AG10803 (cell line): ENCODE data around the gene UBAC1.
"Not testable (repeated sequence)": the region's sequence is repeated elsewhere in the genome, so short reads cannot be mapped to it uniquely, and the experiment has no call there.

Source experiments
- DNase-seq: peaks from one replicate; pipeline ENCODE4 v3.0.0; 2010; ENCODE audit warnings: low read depth
- H3K4me3 ChIP-seq: 2 replicates; pipeline ENCODE4 v1.5.1; 2011; ENCODE audit warnings: mild to moderate bottlenecking, low read length, control low read depth
- TF ChIP-seq, protein P1 (sequence below): conservative IDR thresholded peaks from 2 replicates; pipeline ENCODE4 v1.5.1; 2011; ENCODE audit warnings: mild to moderate bottlenecking, low read length, control low read depth, inconsistent platforms

Gene UBAC1

DNA sequence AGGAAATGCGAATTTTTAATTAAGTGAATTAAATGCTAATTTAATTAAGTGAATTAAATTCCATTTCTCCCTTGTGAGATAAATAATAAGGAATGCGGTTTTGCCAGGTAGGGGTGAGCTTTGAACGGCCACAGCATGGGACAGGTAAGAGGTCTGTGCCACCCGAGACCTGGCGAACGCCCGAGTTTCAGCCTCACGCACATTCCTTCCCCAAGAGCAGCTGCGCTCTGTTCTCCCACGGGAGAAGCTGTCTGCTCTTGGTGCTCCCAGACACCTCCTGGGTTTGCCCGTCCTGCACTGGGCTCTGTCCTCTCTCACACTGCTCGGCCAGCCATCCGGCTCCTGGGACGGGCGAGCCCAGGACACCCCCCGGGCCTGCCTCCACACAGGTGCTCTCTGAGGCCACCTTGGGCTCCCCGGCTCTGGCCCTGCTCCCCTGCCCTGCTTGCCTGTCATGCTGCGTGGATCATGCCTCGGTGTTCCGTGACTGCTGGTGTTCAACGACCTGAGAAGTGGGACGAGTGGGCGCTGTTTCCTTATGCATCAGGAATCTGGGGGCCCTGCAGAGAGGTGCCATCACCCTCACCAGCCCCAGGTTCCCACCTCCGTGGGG lies 40.1 kb downstream of the UBAC1 start:
- H3K4me3 ChIP-seq = no peak overlapping the region
- TF ChIP-seq, protein P1, sequence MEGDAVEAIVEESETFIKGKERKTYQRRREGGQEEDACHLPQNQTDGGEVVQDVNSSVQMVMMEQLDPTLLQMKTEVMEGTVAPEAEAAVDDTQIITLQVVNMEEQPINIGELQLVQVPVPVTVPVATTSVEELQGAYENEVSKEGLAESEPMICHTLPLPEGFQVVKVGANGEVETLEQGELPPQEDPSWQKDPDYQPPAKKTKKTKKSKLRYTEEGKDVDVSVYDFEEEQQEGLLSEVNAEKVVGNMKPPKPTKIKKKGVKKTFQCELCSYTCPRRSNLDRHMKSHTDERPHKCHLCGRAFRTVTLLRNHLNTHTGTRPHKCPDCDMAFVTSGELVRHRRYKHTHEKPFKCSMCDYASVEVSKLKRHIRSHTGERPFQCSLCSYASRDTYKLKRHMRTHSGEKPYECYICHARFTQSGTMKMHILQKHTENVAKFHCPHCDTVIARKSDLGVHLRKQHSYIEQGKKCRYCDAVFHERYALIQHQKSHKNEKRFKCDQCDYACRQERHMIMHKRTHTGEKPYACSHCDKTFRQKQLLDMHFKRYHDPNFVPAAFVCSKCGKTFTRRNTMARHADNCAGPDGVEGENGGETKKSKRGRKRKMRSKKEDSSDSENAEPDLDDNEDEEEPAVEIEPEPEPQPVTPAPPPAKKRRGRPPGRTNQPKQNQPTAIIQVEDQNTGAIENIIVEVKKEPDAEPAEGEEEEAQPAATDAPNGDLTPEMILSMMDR = no peak
- DNase-seq = no peak

DNA sequence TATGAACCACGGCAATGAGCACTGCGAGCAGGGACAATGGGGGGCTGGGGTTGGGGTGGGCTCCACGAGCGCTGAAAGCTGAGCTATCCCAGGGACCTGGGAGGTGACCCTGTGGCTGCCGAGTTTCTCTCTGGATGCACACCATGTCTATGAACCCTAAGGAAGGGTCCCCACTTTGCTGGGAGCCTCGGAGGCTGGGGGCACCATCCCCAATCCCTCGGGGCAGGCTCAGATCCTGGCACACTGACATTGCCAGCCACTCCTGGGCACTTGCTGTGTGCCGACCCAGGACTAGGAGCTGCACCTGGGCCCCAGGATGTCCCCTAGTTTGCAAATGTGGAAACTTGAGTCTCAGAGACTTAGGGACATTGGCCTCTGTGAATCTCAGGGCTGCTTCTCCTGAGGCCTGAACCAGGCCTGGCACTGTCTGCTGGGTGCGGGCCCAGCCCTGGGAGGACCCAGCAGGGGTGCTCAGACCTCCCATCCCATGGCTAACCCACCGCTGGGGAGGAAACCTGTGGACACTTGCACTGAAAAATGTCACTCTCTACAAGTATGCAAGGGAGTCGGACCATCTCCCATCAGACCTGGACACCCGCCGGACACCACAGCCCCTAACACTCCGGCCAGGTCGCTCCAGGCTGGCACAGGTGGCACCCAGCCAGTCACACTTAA lies 40.8 kb downstream of the UBAC1 start:
- TF ChIP-seq, protein P1 = no peak
- no peak overlapping the region for H3K4me3 ChIP-seq
- no peak for DNase-seq

DNA sequence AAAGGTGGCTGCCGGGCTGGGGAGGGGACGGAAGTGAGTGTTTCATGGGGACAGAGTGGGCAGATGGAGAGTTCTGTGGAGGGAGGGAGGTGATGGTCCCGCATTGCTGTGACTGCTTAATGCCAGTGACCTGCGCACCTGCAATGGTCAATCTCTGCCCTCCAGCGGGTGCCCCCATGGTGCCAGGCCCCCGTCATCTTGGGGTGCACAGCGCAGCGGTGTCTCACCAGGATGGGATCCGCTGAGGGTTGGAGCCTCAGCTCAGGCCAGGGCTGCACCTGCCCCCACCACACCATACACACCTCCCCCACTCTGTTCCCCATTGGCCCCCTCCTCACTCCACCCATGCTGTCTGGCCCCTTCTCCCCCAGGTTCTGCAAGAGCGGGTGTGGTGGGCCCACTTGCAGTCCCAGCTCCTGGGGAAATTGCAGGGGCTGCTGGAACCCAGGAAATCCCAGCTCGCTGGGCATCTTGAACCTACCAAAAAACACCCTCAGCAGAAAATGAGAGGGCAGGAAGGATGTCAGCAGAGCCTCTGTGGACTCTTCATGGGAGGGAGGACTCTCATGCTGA lies 41.8 kb downstream of the UBAC1 start:
- TF ChIP-seq, protein P1 = no peak
- no peak overlapping the region for H3K4me3 ChIP-seq
- no peak for DNase-seq

DNA sequence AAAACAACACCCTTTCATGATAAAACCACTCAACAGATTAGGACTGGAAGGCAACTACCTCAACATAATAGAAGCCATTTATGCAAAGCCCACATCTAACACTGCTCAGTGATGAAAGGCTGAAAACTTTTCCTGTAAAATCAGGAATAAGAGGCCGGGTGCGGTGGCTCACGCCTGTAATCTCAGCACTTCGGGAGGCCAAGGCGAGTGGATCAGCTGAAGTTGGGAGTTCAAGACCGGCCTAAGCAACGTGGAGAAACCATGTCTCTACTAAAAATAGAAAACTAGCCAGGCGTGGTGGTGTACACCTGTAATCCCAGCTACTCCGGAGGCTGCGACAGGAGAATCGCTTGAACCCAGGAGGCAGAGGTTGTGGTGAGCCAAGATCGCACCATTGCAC lies 44.9 kb downstream of the UBAC1 start:
- DNase-seq, H3K4me3 ChIP-seq: not testable (repeated sequence)

DNA sequence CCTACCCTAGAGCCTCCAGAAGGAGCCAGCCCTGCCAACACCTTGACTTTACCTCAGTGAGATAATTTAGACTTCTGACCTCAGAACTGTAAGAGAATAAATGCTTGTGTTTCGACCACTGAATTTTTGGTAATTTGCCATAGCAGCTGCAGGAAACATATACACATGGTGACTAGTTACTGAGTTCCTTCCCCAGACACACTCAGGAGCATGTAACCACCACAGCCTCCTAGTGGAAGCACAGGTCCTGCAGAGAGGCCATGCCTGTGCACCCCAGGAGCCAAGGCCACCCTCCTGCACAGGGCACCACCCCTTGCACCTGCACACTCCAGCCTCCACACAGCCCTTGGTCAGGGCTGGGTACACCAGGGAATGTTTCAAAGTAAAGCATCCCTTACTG lies 46.3 kb downstream of the UBAC1 start:
- TF ChIP-seq, protein P1 = no peak

DNA sequence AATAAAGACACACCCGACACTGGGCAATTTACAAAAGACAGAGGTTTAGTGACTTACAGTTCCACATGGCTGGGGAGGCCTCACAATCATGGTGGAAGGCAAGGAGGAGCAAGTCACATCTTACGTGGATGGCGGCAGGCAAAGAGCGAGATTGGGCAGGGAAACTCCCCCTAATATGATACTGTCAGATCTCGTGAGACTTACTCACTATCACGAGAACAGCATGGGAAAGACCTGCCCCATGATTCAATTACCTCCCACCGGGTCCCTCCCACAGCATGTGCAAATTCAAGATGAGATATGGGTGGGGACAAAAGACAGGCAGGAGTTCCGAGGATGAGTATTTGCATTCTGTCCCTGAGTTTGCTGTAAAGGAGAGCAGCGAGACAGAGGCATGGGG lies 49.9 kb downstream of the UBAC1 start:
- not testable (repeated sequence) for DNase-seq, H3K4me3 ChIP-seq

More for the DNA sequence above, 46.3 kb downstream of the UBAC1 start:
- DNase-seq = peak; percentile 33
- H3K4me3 ChIP-seq = no peak overlapping the region

DNA sequence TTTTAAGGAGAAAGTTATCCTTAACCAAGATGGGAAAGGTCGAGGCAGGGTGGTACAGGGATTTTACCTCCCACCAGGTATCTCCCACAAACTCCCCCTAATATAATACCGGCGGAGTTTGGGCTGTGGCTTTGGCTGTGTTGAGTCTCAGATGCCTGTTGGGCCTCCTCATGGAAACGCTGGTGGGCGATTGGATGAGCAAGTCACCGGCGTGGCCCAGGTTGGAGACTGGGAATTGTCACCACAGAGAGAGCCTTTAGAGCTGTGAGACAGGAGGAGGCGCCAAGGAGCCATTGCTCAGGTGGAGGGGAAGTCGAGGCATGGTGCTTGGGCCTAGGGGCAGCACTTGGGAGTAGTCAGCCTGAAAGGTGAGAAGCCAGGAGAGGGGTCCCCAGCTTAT lies 50.4 kb downstream of the UBAC1 start:
- TF ChIP-seq, protein P1 = no peak
- H3K4me3 ChIP-seq = no peak overlapping the region
- DNase-seq = no peak

DNA sequence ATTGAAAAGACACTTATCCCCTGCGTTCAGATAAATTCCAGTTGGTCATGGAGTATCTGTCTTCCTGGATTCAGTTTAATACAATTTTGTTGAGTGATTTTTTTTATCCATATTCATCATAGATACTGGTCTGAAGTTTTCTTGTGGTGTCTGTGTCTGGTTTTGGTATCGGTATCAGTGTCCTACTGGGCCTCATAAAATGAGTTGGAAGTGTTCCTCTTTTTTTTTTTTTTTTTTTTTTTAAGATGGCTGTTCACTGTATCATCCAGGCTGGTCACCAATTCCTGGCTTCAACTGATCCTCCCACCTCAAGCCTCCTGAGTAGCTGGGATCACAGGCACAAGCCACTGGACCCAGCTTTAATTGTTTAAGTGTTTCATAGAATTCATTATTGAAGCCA lies 51.0 kb downstream of the UBAC1 start:
- no peak overlapping the region for H3K4me3 ChIP-seq
- TF ChIP-seq, protein P1 = no peak
- DNase-seq = no peak
